Measurements from ENCODE around the gene ZNF19. TPM values are rescaled to one million over a fixed set of nuclear protein-coding genes. Genes with fewer than 3 reads are reported as not detected.

Gene ZNF19
- total RNA-seq, 1 experiment from 2014 or later, result 5.4 TPM

DNA sequence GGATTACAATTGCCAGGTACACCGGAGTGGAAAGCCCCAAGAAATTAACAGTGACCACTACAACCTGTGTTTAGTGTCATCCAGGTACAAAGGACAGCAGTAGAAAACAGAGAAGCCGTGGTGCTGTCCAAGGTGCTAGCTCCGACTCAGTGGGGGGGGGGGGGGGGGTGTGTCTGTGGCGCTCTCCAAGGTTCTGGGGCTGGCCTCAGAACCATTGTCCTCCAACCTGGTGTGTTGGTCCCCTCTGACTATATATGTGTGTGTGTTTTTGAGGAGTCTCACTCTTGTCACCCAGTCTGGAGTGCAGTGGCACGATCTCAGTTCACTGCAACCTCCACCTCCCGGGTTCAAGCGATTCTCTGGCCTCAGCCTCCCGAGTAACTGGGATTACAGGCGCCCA is 21.3 kb downstream of the ZNF19 start:
- peak; percentile 86 for ATAC-seq
- no peak for DNase-seq (ENCODE audit: low read depth, low spot score)
- H3K27ac ChIP-seq (ENCODE audit: low read depth, low read length), result no peak overlapping the region
- intact Hi-C loops (cut with micrococcal nuclease), result no loop called here
- no peak overlapping the region for H3K4me2 ChIP-seq (ENCODE audit: low read length)
- no peaks in the 10 kb centered on the region for H3K27me3 ChIP-seq (ENCODE audit: insufficient read depth, low read length)
- no peaks in the 10 kb centered on the region; the same call in 1 of the 2 replicates for H3K9me2 ChIP-seq (ENCODE audit: insufficient read depth)
- peaks cover 0 to 8% of the 10 kb centered on the region in 2 experiments; a peak in 2 of 4 replicates for H3K4me1 ChIP-seq (ENCODE audit: control insufficient read depth in 1 of 2, insufficient read depth in 2 of 2, low read length in 2 of 2)
- no peak overlapping the region for H3K9ac ChIP-seq (ENCODE audit: low read length)
- no peak overlapping the region for H3K4me3 ChIP-seq (replicated peaks in 1 of 2; ENCODE audit: low read depth in 1 of 2, low read length in 2 of 2)
- ChIA-PET POLR2A (no interaction called here), CTCF (interaction anchor here (1.0 kb wide), 1 partner anchor 14 kb away, joined by 3 read pairs; no protein-coding TSS in a partner anchor), RAD21 (ENCODE audit: low non-redundant PET in 1 of 2, low total read pairs in 2 of 2, uncharacterized antibody in 2 of 2, unreplicated experiment in 2 of 2) (interaction anchor here in 1 of 2 experiments (0.6 kb wide), 1 partner anchor 30 kb away, joined by 3 read pairs; no protein-coding TSS in a partner anchor)
- no peaks in the 10 kb centered on the region for H3K79me2 ChIP-seq (ENCODE audit: insufficient read depth, low read length)
- no peak overlapping the region for H2AFZ ChIP-seq (ENCODE audit: low read depth, low read length, poor library complexity, severe bottlenecking)
- no peaks in the 10 kb centered on the region for H3K36me3 ChIP-seq (ENCODE audit: control insufficient read depth in 1 of 2, insufficient read depth in 2 of 2, low read length in 2 of 2)
- H3K9me3 ChIP-seq (ENCODE audit: control insufficient read depth in 1 of 2, insufficient read depth in 1 of 2, low read depth in 1 of 2, low read length in 2 of 2), result no peaks in the 10 kb centered on the region
- BruUV-seq (replicated peaks), result no TSS peak
- H4K20me1 ChIP-seq (ENCODE audit: insufficient read depth), result no peaks in the 10 kb centered on the region
- TF ChIP-seq, protein P1, sequence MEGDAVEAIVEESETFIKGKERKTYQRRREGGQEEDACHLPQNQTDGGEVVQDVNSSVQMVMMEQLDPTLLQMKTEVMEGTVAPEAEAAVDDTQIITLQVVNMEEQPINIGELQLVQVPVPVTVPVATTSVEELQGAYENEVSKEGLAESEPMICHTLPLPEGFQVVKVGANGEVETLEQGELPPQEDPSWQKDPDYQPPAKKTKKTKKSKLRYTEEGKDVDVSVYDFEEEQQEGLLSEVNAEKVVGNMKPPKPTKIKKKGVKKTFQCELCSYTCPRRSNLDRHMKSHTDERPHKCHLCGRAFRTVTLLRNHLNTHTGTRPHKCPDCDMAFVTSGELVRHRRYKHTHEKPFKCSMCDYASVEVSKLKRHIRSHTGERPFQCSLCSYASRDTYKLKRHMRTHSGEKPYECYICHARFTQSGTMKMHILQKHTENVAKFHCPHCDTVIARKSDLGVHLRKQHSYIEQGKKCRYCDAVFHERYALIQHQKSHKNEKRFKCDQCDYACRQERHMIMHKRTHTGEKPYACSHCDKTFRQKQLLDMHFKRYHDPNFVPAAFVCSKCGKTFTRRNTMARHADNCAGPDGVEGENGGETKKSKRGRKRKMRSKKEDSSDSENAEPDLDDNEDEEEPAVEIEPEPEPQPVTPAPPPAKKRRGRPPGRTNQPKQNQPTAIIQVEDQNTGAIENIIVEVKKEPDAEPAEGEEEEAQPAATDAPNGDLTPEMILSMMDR (IDR thresholded peaks at IDR 0.05 in 2 of 3, conservative IDR thresholded peaks at IDR 0.05 in 1 of 3; ENCODE audit: borderline replicate concordance in 1 of 3, insufficient read depth in 1 of 3, low read depth in 2 of 3, low read length in 2 of 3), result no peak
- TF ChIP-seq, protein P2, sequence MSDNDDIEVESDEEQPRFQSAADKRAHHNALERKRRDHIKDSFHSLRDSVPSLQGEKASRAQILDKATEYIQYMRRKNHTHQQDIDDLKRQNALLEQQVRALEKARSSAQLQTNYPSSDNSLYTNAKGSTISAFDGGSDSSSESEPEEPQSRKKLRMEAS (IDR thresholded peaks at IDR 0.05), result peak; percentile 30; the same call in 1 of the 2 replicates
- TF ChIP-seq POLR2A (IDR thresholded peaks at IDR 0.05; ENCODE audit: borderline replicate concordance, extremely low read depth, insufficient read depth, insufficient read length) (no peak), ELF1 (IDR thresholded peaks at IDR 0.05; ENCODE audit: borderline replicate concordance, low read depth) (no peak), YY1 (IDR thresholded peaks at IDR 0.05; ENCODE audit: extremely low read depth, insufficient replicate concordance, low read depth, low read length) (no peak), ZNF274 (IDR thresholded peaks at IDR 0.05; ENCODE audit: low read depth, low read length) (no peak), RAD21 (IDR thresholded peaks at IDR 0.05; ENCODE audit: low read depth) (no peak), EZH2 (IDR thresholded peaks at IDR 0.05) (no peak), EZH2phosphoT487 (IDR thresholded peaks at IDR 0.05; ENCODE audit: borderline replicate concordance) (no peak), ZFX (IDR thresholded peaks at IDR 0.05) (no peak), CBX3 (IDR thresholded peaks at IDR 0.05; ENCODE audit: low read depth) (peak; percentile 77), CEBPB (IDR thresholded peaks at IDR 0.05; ENCODE audit: low read depth) (no peak), SP1 (IDR thresholded peaks at IDR 0.05; ENCODE audit: low read depth) (no peak), EGR1 (IDR thresholded peaks at IDR 0.05; ENCODE audit: low read depth) (no peak), SIN3A (IDR thresholded peaks at IDR 0.05; ENCODE audit: low read depth) (peak; percentile 87), POLR2AphosphoS5 (IDR thresholded peaks at IDR 0.05; ENCODE audit: low read depth, low read length) (peak; percentile 40; the same call in 1 of the 2 replicates), SRF (IDR thresholded peaks at IDR 0.05; ENCODE audit: low read depth) (no peak)
- TF ChIP-seq, protein P3, sequence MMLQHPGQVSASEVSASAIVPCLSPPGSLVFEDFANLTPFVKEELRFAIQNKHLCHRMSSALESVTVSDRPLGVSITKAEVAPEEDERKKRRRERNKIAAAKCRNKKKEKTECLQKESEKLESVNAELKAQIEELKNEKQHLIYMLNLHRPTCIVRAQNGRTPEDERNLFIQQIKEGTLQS (IDR thresholded peaks at IDR 0.05), result no peak
- TF ChIP-seq, protein P4, sequence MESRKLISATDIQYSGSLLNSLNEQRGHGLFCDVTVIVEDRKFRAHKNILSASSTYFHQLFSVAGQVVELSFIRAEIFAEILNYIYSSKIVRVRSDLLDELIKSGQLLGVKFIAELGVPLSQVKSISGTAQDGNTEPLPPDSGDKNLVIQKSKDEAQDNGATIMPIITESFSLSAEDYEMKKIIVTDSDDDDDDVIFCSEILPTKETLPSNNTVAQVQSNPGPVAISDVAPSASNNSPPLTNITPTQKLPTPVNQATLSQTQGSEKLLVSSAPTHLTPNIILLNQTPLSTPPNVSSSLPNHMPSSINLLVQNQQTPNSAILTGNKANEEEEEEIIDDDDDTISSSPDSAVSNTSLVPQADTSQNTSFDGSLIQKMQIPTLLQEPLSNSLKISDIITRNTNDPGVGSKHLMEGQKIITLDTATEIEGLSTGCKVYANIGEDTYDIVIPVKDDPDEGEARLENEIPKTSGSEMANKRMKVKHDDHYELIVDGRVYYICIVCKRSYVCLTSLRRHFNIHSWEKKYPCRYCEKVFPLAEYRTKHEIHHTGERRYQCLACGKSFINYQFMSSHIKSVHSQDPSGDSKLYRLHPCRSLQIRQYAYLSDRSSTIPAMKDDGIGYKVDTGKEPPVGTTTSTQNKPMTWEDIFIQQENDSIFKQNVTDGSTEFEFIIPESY (IDR thresholded peaks at IDR 0.05; ENCODE audit: extremely low read depth, insufficient replicate concordance, low read length), result no peak
- TF ChIP-seq, protein P5, sequence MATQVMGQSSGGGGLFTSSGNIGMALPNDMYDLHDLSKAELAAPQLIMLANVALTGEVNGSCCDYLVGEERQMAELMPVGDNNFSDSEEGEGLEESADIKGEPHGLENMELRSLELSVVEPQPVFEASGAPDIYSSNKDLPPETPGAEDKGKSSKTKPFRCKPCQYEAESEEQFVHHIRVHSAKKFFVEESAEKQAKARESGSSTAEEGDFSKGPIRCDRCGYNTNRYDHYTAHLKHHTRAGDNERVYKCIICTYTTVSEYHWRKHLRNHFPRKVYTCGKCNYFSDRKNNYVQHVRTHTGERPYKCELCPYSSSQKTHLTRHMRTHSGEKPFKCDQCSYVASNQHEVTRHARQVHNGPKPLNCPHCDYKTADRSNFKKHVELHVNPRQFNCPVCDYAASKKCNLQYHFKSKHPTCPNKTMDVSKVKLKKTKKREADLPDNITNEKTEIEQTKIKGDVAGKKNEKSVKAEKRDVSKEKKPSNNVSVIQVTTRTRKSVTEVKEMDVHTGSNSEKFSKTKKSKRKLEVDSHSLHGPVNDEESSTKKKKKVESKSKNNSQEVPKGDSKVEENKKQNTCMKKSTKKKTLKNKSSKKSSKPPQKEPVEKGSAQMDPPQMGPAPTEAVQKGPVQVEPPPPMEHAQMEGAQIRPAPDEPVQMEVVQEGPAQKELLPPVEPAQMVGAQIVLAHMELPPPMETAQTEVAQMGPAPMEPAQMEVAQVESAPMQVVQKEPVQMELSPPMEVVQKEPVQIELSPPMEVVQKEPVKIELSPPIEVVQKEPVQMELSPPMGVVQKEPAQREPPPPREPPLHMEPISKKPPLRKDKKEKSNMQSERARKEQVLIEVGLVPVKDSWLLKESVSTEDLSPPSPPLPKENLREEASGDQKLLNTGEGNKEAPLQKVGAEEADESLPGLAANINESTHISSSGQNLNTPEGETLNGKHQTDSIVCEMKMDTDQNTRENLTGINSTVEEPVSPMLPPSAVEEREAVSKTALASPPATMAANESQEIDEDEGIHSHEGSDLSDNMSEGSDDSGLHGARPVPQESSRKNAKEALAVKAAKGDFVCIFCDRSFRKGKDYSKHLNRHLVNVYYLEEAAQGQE (IDR thresholded peaks at IDR 0.05; ENCODE audit: low read depth), result peak; percentile 97
